NCI-H526 treated with DMSO at 0.1 percent for 48 hours (cell line): ENCODE measurements around the gene GOT2.
A peak's percentile ranks its signal among the peaks of the same experiment; 100 is the strongest.
"Not testable (repeated sequence)": the region's sequence is repeated elsewhere in the genome, so short reads cannot be mapped to it uniquely, and the experiment has no call there.

ENCODE experiments used
- DNase-seq: peaks from one replicate; lab custom pipeline; 2025; lab: John Stamatoyannopoulos, UW

Gene GOT2

DNA sequence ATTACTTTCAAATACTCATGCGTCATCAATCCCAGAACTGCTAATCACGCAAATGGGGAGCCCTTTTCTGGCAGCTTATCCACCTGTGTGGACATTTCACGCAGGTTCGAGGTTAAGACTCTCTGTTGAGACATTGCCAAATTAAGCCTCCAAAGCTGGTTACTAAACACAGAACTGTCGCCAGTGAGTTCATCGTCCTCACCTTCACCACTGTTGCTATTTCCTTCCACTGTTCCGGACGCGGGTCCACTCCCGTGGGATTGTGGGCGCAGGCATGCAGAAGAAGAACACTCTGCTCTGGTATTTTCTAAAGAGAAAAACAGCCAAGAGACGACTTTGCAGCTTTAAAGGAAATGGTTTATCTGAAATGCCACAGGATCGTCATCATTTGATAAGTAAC is 16.1 kb downstream of the GOT2 start:
- DNase-seq: no peak

GRCh38 chr16:58716468-58716867 is 17.6 kb downstream of the GOT2 start:
- no peak for DNase-seq

DNA sequence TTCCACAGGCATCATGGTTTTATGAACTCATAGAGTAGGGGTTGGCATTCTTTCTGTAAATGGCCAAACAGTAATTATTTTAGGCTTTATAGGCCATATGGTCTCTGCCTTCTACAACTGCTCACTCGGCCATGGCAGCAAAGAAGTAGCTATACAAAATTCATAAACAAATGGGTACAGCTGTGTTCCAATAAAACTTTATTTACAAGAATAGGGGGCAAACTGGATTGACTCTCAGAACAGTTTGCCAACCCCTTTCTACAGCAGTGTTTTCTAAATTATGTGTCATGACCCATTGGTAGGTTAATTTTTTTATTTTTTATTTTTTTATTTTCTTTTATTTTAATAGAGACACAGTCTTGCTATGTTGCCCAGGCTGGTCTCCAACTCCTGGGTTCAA is 20.4 kb downstream of the GOT2 start:
- no peak for DNase-seq

DNA sequence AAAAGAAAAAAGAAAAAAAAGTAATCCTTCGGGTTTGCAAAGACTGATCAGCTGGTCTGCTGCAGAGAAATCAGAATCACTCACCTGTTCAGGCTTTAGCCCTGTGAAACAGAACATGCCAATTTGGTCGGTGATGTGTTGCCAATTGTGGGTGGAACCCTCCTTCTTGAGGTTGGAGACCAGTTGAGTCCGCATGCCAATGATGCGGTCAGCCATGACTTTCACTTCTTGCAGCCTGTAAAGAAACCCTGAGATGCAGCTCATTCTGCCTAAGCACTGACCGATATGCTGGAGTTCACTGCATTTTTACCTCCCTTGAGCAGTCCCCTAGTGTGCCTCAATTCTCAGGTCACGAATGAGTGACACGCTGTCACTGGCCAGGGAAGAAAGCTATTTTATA is 24.8 kb downstream of the GOT2 start:
- no peak for DNase-seq

GRCh38 chr16:58699151-58699550 is 35.0 kb downstream of the GOT2 start:
- DNase-seq: no peak

GRCh38 chr16:58695368-58695767 is 38.7 kb downstream of the GOT2 start:
- no peak for DNase-seq

- no peak for DNase-seq
These were observed 41.7 kb downstream of the GOT2 start for GRCh38 chr16:58692450-58692849.

DNA sequence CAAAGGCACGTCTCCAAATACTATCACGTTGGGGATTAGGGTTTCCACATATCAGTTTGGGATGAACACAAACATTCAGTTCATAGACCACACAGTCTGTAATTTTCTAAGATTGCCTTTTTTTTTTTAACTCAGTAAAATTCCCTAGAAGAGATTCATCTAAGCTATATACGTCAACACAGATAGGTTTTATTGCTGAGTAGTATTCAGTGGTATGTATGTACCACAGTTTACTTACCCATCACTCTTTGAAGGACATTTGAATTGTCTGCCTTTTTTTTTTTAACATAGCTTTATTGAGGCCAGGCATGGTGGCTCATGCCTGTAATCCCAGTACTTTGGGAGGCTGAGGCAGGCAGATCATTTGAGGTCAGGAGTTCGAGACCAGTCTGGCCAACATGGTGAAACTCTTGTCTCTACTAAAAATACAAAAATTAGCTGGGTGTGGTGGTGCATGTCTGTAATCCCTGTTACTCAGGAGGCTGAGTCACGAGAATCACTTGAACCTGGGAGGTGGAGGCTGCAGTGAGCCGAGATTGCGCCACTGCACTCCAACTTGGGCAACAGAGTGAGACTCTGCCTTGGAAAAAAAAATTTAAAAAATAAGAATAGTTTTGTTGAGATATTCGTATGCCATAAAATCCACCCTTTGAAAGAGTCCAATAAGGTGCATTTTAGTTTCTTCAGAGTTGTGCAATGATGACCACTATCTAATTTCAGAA is 47.0 kb downstream of the GOT2 start:
- not testable (repeated sequence) for DNase-seq

DNA sequence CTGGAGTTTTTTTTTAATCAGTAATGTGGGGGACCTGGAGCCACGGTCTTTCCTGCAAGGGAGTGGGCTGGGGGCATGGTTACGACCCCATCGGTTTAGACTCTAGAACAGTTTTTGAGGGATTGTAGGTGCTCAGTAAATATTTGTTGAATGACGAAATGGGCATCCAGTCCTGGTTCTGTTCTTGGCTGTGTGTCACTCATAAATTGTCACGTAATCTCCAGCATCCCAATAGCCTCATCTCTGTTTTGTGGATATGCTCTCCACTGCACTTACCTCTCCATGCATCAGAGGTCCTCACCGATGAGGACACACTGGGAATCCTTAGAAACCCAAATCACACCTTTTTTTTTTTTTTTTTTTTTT is 49.0 kb downstream of the GOT2 start:
- DNase-seq: no peak

DNA sequence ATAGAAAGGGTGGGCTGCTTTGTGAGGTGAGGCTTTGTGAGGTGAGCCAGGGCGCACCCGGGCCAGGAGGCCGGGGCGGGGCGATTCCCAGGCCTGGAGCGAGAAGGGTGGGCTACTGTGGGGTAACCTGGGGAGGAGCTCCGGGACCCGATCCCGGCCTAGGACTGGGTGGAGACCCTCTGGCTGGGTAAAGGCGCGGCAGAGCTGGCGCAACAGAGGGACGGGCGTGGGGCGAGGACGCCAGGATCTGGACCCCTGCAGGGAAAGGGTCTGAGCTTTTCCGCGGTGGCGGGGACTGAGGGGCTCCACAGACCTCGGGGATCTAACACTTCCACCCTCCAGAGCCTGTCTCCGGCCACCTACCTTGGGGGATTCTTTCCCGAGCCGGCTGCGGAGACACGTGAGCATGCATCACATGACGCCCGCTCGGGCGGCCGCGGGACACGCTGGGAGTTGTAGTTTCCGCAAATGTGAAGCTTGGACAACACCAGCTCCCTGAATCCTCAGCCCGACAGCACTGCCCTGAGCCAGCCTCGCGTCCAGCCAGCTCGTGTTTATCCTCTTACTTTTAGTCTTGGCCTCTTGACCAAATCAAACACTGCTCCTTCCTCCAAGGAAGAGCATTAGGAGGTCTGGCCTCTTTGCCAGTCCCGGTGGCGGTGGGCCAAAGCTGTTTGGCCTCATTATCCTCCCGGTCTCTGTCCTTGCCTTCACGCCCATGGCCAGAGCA is 49.6 kb downstream of the GOT2 start, which contains the start of gene SLC38A7:
SLC38A7 (minus strand) TSS at position 417 of the 730 bp plus-strand sequence. CDS start 4,644 bp downstream, outside the sequence.
- peak; percentile 2 for DNase-seq

DNA sequence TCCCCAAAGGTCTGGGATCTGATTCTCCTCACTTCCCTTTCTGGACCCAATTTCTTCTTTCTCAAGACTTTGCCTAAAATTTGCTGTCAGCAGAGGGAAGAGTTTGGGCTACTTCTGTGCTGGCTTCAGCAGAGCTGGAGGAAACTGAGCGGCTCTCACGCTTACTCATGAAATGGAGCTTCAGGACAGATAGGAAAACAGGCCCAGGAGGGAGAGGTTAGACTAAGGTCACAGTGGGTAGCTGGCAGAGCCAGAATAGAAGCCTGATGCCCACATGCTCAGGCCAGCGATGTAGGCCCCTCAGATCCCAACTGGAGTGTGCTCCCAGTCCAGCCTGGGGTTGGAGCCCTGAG is 50.1 kb downstream of the GOT2 start:
- no peak for DNase-seq

DNA sequence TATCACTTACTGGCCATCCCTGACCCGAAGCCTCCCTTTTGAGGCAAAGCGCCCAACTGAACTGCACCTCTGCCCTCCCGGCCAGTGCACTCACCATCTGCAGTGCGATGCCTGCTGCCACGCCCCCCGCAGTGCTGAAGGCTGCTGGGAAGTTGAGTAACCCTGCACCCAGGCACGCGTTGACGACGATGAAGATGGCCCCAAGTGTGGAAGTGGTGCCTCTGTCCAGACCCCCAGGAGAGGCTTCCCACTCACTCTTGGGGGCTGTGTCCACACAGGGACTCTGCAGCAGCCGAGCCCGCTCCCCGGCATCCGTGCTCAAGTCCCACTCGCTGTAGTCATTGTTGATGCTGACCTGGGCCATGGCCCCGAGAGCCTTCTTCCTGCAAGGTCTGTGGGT is 54.4 kb downstream of the GOT2 start:
- DNase-seq: no peak

DNA sequence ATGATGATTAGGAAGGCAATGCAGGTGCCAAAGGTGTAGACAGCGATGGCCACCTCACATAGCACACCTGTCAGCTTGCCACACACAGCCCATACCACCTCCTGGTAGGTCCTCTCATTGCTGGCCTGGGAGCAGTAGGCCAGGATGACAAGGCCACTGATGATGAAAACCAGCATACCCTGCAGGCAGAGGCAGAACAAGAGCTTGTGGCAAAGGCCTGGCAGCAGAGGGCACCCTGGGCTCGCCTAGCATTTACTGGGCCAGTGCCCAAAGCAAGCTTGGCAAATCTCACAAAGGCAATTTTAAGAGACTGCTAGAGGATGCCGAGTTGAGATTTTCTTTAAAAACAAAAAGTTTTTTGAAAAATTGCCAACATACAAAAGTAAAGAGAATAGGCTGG is 55.4 kb downstream of the GOT2 start:
- no peak for DNase-seq

GRCh38 chr16:58678269-58678668 is 55.8 kb downstream of the GOT2 start:
- no peak for DNase-seq

GRCh38 chr16:58670946-58671583 is 63.1 kb downstream of the GOT2 start:
- no peak for DNase-seq

DNA sequence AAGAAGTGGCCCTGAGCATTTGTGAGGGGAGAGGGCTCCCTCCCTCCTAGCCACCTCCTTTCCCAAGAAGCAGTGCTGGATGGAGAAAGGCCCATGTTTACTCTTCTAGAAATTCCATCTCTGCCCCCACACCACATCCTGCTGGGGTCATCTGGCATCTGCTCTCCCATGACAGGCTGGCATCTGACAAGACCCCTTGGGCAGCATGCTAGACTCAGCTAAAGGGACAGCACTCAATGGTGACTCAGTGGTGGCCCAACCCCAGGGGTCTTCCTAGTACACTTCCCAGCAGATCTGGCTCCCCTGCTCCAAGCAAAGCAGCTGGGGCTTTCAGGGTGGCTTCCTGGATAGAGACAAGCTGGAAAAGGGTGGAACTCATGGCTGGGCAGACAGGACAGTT is 63.9 kb downstream of the GOT2 start:
- no peak for DNase-seq

DNA sequence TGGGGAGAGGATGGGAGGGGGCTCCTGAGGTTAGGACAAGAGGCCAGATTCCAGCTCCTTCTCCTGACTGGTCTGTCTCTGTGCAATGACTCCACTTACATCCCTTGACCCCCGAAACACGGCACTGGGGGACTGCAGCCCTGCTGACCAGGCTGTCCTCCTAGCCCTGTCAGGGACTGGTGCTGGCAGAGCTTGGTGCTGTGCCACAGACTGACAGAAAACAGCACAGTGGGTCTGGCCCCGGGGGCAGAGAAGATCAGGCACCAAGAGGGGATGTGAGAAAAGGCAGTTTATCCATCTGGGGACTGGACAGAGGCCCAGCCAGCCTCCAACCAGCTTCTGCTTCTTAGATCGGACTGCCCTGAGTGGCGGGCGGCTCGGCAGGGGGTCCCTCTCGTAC is 68.9 kb downstream of the GOT2 start:
- no peak for DNase-seq

GRCh38 chr16:58661199-58661830 is 72.8 kb downstream of the GOT2 start:
- peak; percentile 20 for DNase-seq

DNA sequence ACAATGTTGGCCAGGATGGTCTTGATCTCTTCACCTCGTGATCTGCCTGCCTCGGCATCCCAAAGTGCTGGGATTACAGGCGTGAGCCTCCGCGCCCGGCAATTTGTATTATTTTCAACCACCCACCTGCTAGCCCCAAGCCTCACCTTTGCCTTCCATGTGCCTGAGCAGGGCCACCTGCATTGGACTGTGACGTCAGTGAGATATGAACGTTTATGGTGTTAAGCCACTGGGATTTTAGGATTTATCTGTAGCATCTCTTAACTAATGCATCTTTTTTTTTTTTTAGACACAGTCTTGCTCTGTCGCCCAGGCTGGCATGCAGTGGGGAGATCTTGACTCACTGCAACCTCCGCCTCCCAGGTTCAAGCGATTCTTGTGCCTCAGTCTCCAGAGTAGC is 74.2 kb downstream of the GOT2 start:
- not testable (repeated sequence) for DNase-seq

DNA sequence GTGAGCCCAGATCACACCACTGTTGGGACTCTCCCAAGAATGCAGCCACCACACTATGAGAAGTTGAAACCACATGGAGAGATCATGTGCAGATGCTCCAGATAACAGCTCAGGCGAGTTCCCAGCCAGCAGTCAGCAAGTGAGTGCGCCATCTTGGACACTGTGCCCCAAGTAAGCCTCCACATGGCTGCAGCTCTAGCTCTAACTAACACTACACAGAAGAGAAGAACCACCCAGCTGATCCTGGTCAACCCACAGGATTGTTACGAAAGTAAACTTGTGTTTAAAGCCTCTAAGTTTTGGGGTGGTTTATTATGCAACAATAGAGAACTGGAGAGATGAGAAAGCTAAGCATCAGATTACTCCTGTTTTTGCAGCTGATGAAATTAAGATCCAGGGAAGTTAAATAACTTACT is 75.3 kb downstream of the GOT2 start:
- DNase-seq: no peak
